HG02870 (cell line): ENCODE measurements around the gene CCL14.
"Not testable (repeated sequence)": the region's sequence is repeated elsewhere in the genome, so short reads cannot be mapped to it uniquely, and the experiment has no call there.

Experiments used
- ATAC-seq: cut with Tn5 transposase; IDR thresholded peaks from one replicate; pipeline ENCODE4 v1.9.1; 2021; ENCODE audit warnings: mild to moderate bottlenecking, moderate library complexity; ENCODE audit not compliant: unreplicated experiment

The CCL14 gene

GRCh38 chr17:35986643-35987042 is at the start of gene CCL14:
TSS of gene CCL14 (minus strand) at chr17:35986729. CDS start at chr17:35986649, 80 bp downstream.
- no peak for ATAC-seq

GRCh38 chr17:36036235-36036634 is 49.7 kb upstream of the CCL14 start:
- ATAC-seq, result no peak

GRCh38 chr17:36034127-36034526 is 47.6 kb upstream of the CCL14 start:
- ATAC-seq, result no peak

GRCh38 chr17:36030956-36031355 is 44.4 kb upstream of the CCL14 start:
- ATAC-seq, result no peak

GRCh38 chr17:36027761-36028160 is 41.2 kb upstream of the CCL14 start:
- no peak for ATAC-seq

GRCh38 chr17:36024106-36024869 is 37.8 kb upstream of the CCL14 start:
- no peak for ATAC-seq

- no peak for ATAC-seq
Measured at GRCh38 chr17:36019423-36019822, 32.9 kb upstream of the CCL14 start.

- ATAC-seq, result no peak
Measured at GRCh38 chr17:36017799-36018198, 31.3 kb upstream of the CCL14 start, which contains the start of gene CCL23. TSS of gene CCL23 (minus strand) at chr17:36017972. CDS start at chr17:36017897, 75 bp downstream.

GRCh38 chr17:36016555-36016954 is 30.0 kb upstream of the CCL14 start:
- no peak for ATAC-seq

- ATAC-seq, result not testable (repeated sequence)
Measured at GRCh38 chr17:36015895-36016294, 29.4 kb upstream of the CCL14 start.

- no peak for ATAC-seq
Measured at GRCh38 chr17:36014946-36015345, 28.4 kb upstream of the CCL14 start.

- no peak for ATAC-seq
Measured at GRCh38 chr17:36011201-36011600, 24.7 kb upstream of the CCL14 start.

- no peak for ATAC-seq
Measured at GRCh38 chr17:36008998-36009665, 22.6 kb upstream of the CCL14 start.

GRCh38 chr17:36004594-36005108 is 18.1 kb upstream of the CCL14 start:
- no peak for ATAC-seq

GRCh38 chr17:36002631-36003030 is 16.1 kb upstream of the CCL14 start:
- ATAC-seq, result no peak

GRCh38 chr17:36001862-36002603 is 15.5 kb upstream of the CCL14 start:
- no peak for ATAC-seq

GRCh38 chr17:36001110-36001771 is 14.7 kb upstream of the CCL14 start, which contains the start of gene CCL15:
TSS of gene CCL15 (minus strand) at chr17:36001553. CDS start at chr17:36001492, 61 bp downstream.
- ATAC-seq, result no peak

- ATAC-seq, result no peak
Measured at GRCh38 chr17:36000732-36001109, 14.2 kb upstream of the CCL14 start.

- ATAC-seq, result no peak
Measured at GRCh38 chr17:35998756-35999155, 12.2 kb upstream of the CCL14 start.

GRCh38 chr17:35998018-35998545 is 11.6 kb upstream of the CCL14 start:
- no peak for ATAC-seq
